Hepatocyte (in vitro differentiated cells): ENCODE data around the gene ZFYVE26.

Experiments used
- EZH2 ChIP-seq: fragments of 200-600 bp; sonication (generic); IDR thresholded peaks from 2 replicates; pipeline ENCODE4 v1.6.1; 2016; ENCODE audit warnings: antibody characterized with exemption, mild to moderate bottlenecking, borderline replicate concordance
- EZH2phosphoT487 ChIP-seq: fragments of 200-600 bp; sonication (generic); IDR thresholded peaks from one replicate; pipeline ENCODE4 v1.6.1; 2018; ENCODE audit warnings: antibody characterized with exemption, mild to moderate bottlenecking, low read depth, moderate library complexity; ENCODE audit not compliant: unreplicated experiment, severe bottlenecking
- TF ChIP-seq, protein P1 (sequence below): fragments of 200-600 bp; sonication (generic); IDR thresholded peaks from 2 replicates; pipeline ENCODE4 v1.5.1; 2016; ENCODE audit warnings: antibody characterized with exemption, mild to moderate bottlenecking; ENCODE audit not compliant: poor library complexity

- TF ChIP-seq EZH2: no peak
- TF ChIP-seq, protein P1, sequence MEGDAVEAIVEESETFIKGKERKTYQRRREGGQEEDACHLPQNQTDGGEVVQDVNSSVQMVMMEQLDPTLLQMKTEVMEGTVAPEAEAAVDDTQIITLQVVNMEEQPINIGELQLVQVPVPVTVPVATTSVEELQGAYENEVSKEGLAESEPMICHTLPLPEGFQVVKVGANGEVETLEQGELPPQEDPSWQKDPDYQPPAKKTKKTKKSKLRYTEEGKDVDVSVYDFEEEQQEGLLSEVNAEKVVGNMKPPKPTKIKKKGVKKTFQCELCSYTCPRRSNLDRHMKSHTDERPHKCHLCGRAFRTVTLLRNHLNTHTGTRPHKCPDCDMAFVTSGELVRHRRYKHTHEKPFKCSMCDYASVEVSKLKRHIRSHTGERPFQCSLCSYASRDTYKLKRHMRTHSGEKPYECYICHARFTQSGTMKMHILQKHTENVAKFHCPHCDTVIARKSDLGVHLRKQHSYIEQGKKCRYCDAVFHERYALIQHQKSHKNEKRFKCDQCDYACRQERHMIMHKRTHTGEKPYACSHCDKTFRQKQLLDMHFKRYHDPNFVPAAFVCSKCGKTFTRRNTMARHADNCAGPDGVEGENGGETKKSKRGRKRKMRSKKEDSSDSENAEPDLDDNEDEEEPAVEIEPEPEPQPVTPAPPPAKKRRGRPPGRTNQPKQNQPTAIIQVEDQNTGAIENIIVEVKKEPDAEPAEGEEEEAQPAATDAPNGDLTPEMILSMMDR: no peak
- TF ChIP-seq EZH2phosphoT487: no peak
Measured at GRCh38 chr14:67710209-67710608, 106.2 kb downstream of the ZFYVE26 start.
